ENCODE data around the gene CLEC4D.

GRCh38 chr12:8482571-8483061, 30.7 kb upstream of the CLEC4D start:
- TF ChIP-seq POLR2A (IDR thresholded peaks at IDR 0.05) (no peak), CTCF (IDR thresholded peaks at IDR 0.05) (no peak)
